GM18519 (cell line): ENCODE data around the gene NEGR1.

Experiments
- ATAC-seq: cut with Tn5 transposase; IDR thresholded peaks from one replicate; pipeline ENCODE4 v1.9.1; 2021; ENCODE audit warnings: mild to moderate bottlenecking, moderate library complexity; ENCODE audit not compliant: unreplicated experiment, low FRiP score

The NEGR1 gene

GRCh38 chr1:71737768-71738167 lies 544.6 kb downstream of the NEGR1 start:
- ATAC-seq, result no peak

GRCh38 chr1:71733121-71733520 lies 549.2 kb downstream of the NEGR1 start:
- no peak for ATAC-seq

- no peak for ATAC-seq
These were observed 560.8 kb downstream of the NEGR1 start for GRCh38 chr1:71721532-71721931.

- no peak for ATAC-seq
These were observed 563.0 kb downstream of the NEGR1 start for GRCh38 chr1:71719330-71719729.

- no peak for ATAC-seq
These were observed 565.2 kb downstream of the NEGR1 start for GRCh38 chr1:71717186-71717585.

- no peak for ATAC-seq
These were observed 570.9 kb downstream of the NEGR1 start for GRCh38 chr1:71711456-71711855.

- no peak for ATAC-seq
These were observed 576.2 kb downstream of the NEGR1 start for GRCh38 chr1:71706029-71706671.

GRCh38 chr1:71698186-71698585 lies 584.2 kb downstream of the NEGR1 start:
- no peak for ATAC-seq

- ATAC-seq, result no peak
These were observed 586.5 kb downstream of the NEGR1 start for GRCh38 chr1:71695821-71696220.

- no peak for ATAC-seq
These were observed 587.3 kb downstream of the NEGR1 start for GRCh38 chr1:71695084-71695483.

GRCh38 chr1:71693581-71693980 lies 588.8 kb downstream of the NEGR1 start:
- no peak for ATAC-seq

- ATAC-seq, result no peak
These were observed 592.7 kb downstream of the NEGR1 start for GRCh38 chr1:71689635-71690034.

GRCh38 chr1:71687376-71687775 lies 595.0 kb downstream of the NEGR1 start:
- ATAC-seq, result no peak

- ATAC-seq, result no peak
These were observed 605.1 kb downstream of the NEGR1 start for GRCh38 chr1:71676979-71677925.

GRCh38 chr1:71668065-71668464 lies 614.3 kb downstream of the NEGR1 start:
- no peak for ATAC-seq

- ATAC-seq, result no peak
These were observed 615.1 kb downstream of the NEGR1 start for GRCh38 chr1:71667216-71667615.

- no peak for ATAC-seq
These were observed 615.7 kb downstream of the NEGR1 start for GRCh38 chr1:71666609-71667008.

GRCh38 chr1:71660411-71660810 lies 621.9 kb downstream of the NEGR1 start:
- ATAC-seq, result no peak

GRCh38 chr1:71657891-71658679 lies 624.3 kb downstream of the NEGR1 start:
- ATAC-seq, result no peak

GRCh38 chr1:71656902-71657301 lies 625.4 kb downstream of the NEGR1 start:
- ATAC-seq, result no peak

- ATAC-seq, result no peak
These were observed 626.7 kb downstream of the NEGR1 start for GRCh38 chr1:71655604-71656003.
